Chondrocyte (in vitro differentiated cells): ENCODE measurements around the gene RBM4. TPM values are rescaled to one million over a fixed set of nuclear protein-coding genes. Genes with fewer than 3 reads are reported as not detected.

Experiments used
- DNase-seq: peaks from one replicate; pipeline ENCODE4 v3.0.0; 2021; ENCODE audit warnings: mixed read lengths, low spot score
- H3K27ac Mint-ChIP-seq: one replicate; pipeline ENCODE4 v1.8.0; 2021; ENCODE audit warnings: mild to moderate bottlenecking, moderate library complexity, mixed read lengths; ENCODE audit not compliant: unreplicated experiment
- H3K27me3 Mint-ChIP-seq: 2 replicates; pipeline ENCODE4 v1.8.0; 2021; ENCODE audit warnings: low read depth, mixed read lengths
- H3K36me3 Mint-ChIP-seq: 2 replicates; pipeline ENCODE4 v1.8.0; 2021; ENCODE audit warnings: low read depth, mixed read lengths
- H3K4me1 Mint-ChIP-seq: 2 replicates; pipeline ENCODE4 v1.8.0; 2021; ENCODE audit warnings: low read depth, mild to moderate bottlenecking, mixed read lengths
- H3K4me3 Mint-ChIP-seq: one replicate; pipeline ENCODE4 v1.8.0; 2021; ENCODE audit warnings: mild to moderate bottlenecking, moderate library complexity, mixed read lengths; ENCODE audit not compliant: unreplicated experiment
- H3K9me3 Mint-ChIP-seq: 2 replicates; pipeline ENCODE4 v1.8.0; 2021; ENCODE audit warnings: low read depth, mixed read lengths
- total RNA-seq: library from RNA; stranded (reverse); gene quantifications from 3 replicates; pipeline ENCODE4 v1.2.1, GENCODE V29; 2021
- TF ChIP-seq, protein P1 (sequence below): fragments of 200-600 bp; sonication (generic); IDR thresholded peaks from 2 replicates; pipeline ENCODE4 v1.5.0; 2021; ENCODE audit warnings: antibody characterized with exemption, mild to moderate bottlenecking, moderate library complexity

The RBM4 gene
- total RNA-seq, 1 donor from 2014 or later: 109 TPM

GRCh38 chr11:66593303-66593635 lies 45.2 kb upstream of the RBM4 start:
- TF ChIP-seq, protein P1, sequence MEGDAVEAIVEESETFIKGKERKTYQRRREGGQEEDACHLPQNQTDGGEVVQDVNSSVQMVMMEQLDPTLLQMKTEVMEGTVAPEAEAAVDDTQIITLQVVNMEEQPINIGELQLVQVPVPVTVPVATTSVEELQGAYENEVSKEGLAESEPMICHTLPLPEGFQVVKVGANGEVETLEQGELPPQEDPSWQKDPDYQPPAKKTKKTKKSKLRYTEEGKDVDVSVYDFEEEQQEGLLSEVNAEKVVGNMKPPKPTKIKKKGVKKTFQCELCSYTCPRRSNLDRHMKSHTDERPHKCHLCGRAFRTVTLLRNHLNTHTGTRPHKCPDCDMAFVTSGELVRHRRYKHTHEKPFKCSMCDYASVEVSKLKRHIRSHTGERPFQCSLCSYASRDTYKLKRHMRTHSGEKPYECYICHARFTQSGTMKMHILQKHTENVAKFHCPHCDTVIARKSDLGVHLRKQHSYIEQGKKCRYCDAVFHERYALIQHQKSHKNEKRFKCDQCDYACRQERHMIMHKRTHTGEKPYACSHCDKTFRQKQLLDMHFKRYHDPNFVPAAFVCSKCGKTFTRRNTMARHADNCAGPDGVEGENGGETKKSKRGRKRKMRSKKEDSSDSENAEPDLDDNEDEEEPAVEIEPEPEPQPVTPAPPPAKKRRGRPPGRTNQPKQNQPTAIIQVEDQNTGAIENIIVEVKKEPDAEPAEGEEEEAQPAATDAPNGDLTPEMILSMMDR: no peak
- Mint-ChIP-seq H3K27ac (peak overlapping the region; percentile 99), H3K36me3 (no peaks in the 10 kb centered on the region), H3K27me3 (no peaks in the 10 kb centered on the region), H3K4me3 (peak overlapping the region; percentile 100), H3K9me3 (no peaks in the 10 kb centered on the region), H3K4me1 (peaks cover 25% of the 10 kb centered on the region)
- DNase-seq: no peak

DNA sequence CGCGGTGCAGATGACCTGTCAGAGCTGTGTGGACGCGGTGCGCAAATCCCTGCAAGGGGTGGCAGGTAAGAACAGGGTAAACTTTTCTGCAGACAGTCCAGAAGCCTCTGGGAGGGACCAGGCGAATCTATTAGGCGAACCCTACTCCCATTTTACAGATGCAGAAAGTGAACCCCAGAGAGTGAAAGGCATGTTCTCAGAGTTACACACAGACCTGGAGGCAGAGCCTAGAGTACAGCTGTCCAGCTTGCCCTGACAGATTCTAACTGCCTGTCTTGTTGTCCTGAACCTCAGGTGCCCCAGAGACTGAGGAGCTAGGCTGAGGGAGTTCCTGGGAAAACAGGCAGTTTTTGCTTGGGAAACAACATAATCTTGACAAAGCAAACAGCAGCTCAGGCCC lies 44.9 kb upstream of the RBM4 start:
- Mint-ChIP-seq H3K27me3 (no peaks in the 10 kb centered on the region), H3K4me1 (peaks cover 25% of the 10 kb centered on the region), H3K27ac (peak overlapping the region; percentile 99), H3K4me3 (peak overlapping the region; percentile 100), H3K9me3 (no peaks in the 10 kb centered on the region), H3K36me3 (no peaks in the 10 kb centered on the region)
- TF ChIP-seq, protein P1: no peak
- DNase-seq: no peak

DNA sequence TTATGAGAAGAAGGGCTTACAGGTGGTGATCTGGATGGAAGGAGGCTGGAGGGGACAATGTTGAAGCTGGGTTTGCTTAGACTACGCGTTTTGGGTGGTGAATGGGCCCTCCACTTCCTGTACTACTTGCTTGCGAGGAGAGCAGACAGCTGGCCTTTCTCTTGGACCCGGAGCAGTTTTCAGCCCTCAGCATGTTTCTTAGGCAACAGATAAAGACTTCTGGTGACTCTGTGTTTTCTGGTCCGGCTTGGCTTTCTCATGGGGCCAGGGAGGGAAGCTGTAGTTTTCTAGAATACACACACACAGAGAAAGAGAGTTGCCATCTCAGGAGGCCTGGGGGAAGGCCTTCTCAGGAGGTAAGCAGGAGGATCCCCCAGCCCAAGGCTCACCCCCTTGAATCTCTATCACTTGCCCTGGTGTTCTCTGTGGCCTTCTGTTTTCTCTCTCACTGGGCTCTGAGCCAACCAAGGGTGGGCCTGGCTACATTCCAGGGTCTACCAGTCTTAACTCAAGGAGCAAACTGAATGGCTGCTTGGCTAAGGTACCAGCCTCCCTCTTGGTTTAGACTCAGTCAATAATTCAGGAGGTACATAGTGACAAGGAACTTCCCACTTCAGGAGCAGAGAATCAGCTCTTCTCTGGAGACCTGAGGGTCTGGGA lies 43.1 kb upstream of the RBM4 start:
- Mint-ChIP-seq H3K27me3 (no peaks in the 10 kb centered on the region), H3K4me1 (peaks cover 26% of the 10 kb centered on the region), H3K9me3 (no peaks in the 10 kb centered on the region), H3K4me3 (peak overlapping the region; percentile 11), H3K36me3 (peaks cover 3% of the 10 kb centered on the region), H3K27ac (peak overlapping the region; percentile 73)
- DNase-seq: no peak
- TF ChIP-seq, protein P1: no peak

DNA sequence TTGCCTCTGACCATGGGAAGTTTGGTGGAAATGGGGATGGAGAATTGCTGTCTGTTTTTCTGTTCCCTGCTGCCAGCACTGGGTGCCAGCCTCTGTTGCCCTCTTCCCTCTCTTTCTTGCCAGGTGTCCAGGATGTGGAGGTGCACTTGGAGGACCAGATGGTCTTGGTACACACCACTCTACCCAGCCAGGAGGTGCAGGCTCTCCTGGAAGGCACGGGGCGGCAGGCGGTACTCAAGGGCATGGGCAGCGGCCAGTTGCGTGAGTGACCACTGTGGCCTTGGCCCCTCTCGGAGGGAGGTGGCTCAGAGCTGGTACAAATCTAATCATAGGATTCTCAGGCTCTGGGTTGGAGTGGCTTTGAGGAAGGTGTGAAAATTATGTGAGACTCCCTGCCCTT lies 39.5 kb upstream of the RBM4 start:
- no peak overlapping the region for H3K27ac Mint-ChIP-seq
- H3K4me3 Mint-ChIP-seq: no peak overlapping the region
- no peak for DNase-seq
- H3K27me3 Mint-ChIP-seq: no peaks in the 10 kb centered on the region
- no peaks in the 10 kb centered on the region for H3K9me3 Mint-ChIP-seq
- peaks cover 4% of the 10 kb centered on the region for H3K36me3 Mint-ChIP-seq
- TF ChIP-seq, protein P1: no peak
- H3K4me1 Mint-ChIP-seq: peaks cover 39% of the 10 kb centered on the region

GRCh38 chr11:66600219-66600618 lies 38.3 kb upstream of the RBM4 start:
- no peaks in the 10 kb centered on the region for H3K9me3 Mint-ChIP-seq
- DNase-seq: no peak
- H3K27ac Mint-ChIP-seq: no peak overlapping the region
- TF ChIP-seq, protein P1: no peak
- H3K27me3 Mint-ChIP-seq: no peaks in the 10 kb centered on the region
- H3K4me1 Mint-ChIP-seq: peaks cover 33% of the 10 kb centered on the region
- H3K36me3 Mint-ChIP-seq: peaks cover 8% of the 10 kb centered on the region
- H3K4me3 Mint-ChIP-seq: no peak overlapping the region
